AG04449 (cell line): ENCODE data around the gene CRTAP.

ENCODE experiments used
- CTCF ChIA-PET: fragments of 350-600 bp; formaldehyde crosslinking; extraction: SDS; loops from one replicate; lab custom pipeline; 2021; ENCODE audit warnings: antibody characterized with exemption; lab: Yijun Ruan, JAX
- POLR2A ChIA-PET: fragments of 400-600, 350-600 bp; formaldehyde crosslinking; extraction: SDS; loops from one replicate; lab custom pipeline; 2020; ENCODE audit warnings: antibody characterized with exemption, inconsistent platforms; lab: Yijun Ruan, JAX
- DNase-seq: peaks from one replicate; pipeline ENCODE4 v3.0.0-alpha.2; 2010; ENCODE audit warnings: low read depth, low spot score
- H3K4me3 ChIP-seq: 2 replicates; pipeline ENCODE4 v1.5.1; 2011; ENCODE audit warnings: low read depth, mild to moderate bottlenecking, control low read depth, low read length
- CTCF ChIP-seq: IDR thresholded peaks from one replicate; pipeline ENCODE4 v1.5.1; 2011; ENCODE audit warnings: mild to moderate bottlenecking, moderate library complexity, low read length, control low read depth, inconsistent platforms; ENCODE audit not compliant: insufficient read depth; ENCODE audit errors: missing control alignments

Gene CRTAP

GRCh38 chr3:33146791-33147445, 33.1 kb downstream of the CRTAP start:
- no peak for TF ChIP-seq CTCF
- ChIA-PET POLR2A (no interaction called here), CTCF (interaction anchor here (0.7 to 3.6 kb wide), 6 partner anchors 16 to 229 kb away, joined by 3 to 20 read pairs (median 4); no protein-coding TSS in a partner anchor)
- no peak for DNase-seq
- no peak overlapping the region for H3K4me3 ChIP-seq

- TF ChIP-seq CTCF, result no peak
- ChIA-PET POLR2A (interaction anchor here (0.6 kb wide), 1 partner anchor 14 kb away, joined by 4 read pairs; no protein-coding TSS in a partner anchor), CTCF (interaction anchor here (0.7 to 3.6 kb wide), 3 partner anchors 18 to 224 kb away, joined by 3 to 20 read pairs (median 10); no protein-coding TSS in a partner anchor)
- H3K4me3 ChIP-seq, result no peak overlapping the region
- no peak for DNase-seq
These were observed 35.5 kb downstream of the CRTAP start for GRCh38 chr3:33149342-33149741.

- POLR2A ChIA-PET, result no interaction called here
- H3K4me3 ChIP-seq, result no peak overlapping the region
- no peak for TF ChIP-seq CTCF
- no peak for DNase-seq
- CTCF ChIA-PET, result interaction anchor here (0.9 to 1.2 kb wide), 3 partner anchors 21 to 624 kb away, joined by 3 read pairs; no protein-coding TSS in a partner anchor
These were observed 38.8 kb downstream of the CRTAP start for GRCh38 chr3:33152363-33153360.

GRCh38 chr3:33153782-33154181, 40.0 kb downstream of the CRTAP start:
- POLR2A ChIA-PET, result no interaction called here
- no peak for TF ChIP-seq CTCF
- no peak for DNase-seq
- no peak overlapping the region for H3K4me3 ChIP-seq
- CTCF ChIA-PET, result interaction anchor here (0.8 to 2.2 kb wide), 4 partner anchors 9 to 219 kb away, joined by 3 to 7 read pairs (median 4); no protein-coding TSS in a partner anchor

- H3K4me3 ChIP-seq, result no peak overlapping the region
- no peak for TF ChIP-seq CTCF
- ChIA-PET CTCF (interaction anchor here (2.2 kb wide), 1 partner anchor 22 kb away, joined by 7 read pairs; no protein-coding TSS in a partner anchor), POLR2A (no interaction called here)
- DNase-seq, result no peak
These were observed 41.5 kb downstream of the CRTAP start for GRCh38 chr3:33155301-33155700.
